Cardiac fibroblast (primary cell): ENCODE data around the gene ZNF423.
A peak's percentile ranks its signal among the peaks of the same experiment; 100 is the strongest.

Experiments used
- DNase-seq, 2 donors: peaks; one replicate each; pipeline versions ENCODE4 v3.0.0 to v3.0.0-alpha.2; 2010; ENCODE audit warnings: low read depth in 2 of 2
- H3K4me3 ChIP-seq, 2 donors: replicated peaks in 1 of 2; 1 replicate in 1 of 2; 2 replicates in 1 of 2; pipeline ENCODE4 v1.5.1; 2011; ENCODE audit warnings: low read depth in 2 of 2, low read length in 2 of 2, mild to moderate bottlenecking in 2 of 2, moderate library complexity in 1 of 2
- TF ChIP-seq, protein P1 (sequence below): IDR thresholded peaks from one replicate; pipeline ENCODE4 v1.5.1; 2011; ENCODE audit warnings: low read depth, mild to moderate bottlenecking, low read length, inconsistent platforms

Gene ZNF423

GRCh38 chr16:49640581-49640980 lies 215.3 kb downstream of the ZNF423 start:
- TF ChIP-seq, protein P1, sequence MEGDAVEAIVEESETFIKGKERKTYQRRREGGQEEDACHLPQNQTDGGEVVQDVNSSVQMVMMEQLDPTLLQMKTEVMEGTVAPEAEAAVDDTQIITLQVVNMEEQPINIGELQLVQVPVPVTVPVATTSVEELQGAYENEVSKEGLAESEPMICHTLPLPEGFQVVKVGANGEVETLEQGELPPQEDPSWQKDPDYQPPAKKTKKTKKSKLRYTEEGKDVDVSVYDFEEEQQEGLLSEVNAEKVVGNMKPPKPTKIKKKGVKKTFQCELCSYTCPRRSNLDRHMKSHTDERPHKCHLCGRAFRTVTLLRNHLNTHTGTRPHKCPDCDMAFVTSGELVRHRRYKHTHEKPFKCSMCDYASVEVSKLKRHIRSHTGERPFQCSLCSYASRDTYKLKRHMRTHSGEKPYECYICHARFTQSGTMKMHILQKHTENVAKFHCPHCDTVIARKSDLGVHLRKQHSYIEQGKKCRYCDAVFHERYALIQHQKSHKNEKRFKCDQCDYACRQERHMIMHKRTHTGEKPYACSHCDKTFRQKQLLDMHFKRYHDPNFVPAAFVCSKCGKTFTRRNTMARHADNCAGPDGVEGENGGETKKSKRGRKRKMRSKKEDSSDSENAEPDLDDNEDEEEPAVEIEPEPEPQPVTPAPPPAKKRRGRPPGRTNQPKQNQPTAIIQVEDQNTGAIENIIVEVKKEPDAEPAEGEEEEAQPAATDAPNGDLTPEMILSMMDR, result no peak
- no peak for DNase-seq
- H3K4me3 ChIP-seq, result no peak overlapping the region

DNA sequence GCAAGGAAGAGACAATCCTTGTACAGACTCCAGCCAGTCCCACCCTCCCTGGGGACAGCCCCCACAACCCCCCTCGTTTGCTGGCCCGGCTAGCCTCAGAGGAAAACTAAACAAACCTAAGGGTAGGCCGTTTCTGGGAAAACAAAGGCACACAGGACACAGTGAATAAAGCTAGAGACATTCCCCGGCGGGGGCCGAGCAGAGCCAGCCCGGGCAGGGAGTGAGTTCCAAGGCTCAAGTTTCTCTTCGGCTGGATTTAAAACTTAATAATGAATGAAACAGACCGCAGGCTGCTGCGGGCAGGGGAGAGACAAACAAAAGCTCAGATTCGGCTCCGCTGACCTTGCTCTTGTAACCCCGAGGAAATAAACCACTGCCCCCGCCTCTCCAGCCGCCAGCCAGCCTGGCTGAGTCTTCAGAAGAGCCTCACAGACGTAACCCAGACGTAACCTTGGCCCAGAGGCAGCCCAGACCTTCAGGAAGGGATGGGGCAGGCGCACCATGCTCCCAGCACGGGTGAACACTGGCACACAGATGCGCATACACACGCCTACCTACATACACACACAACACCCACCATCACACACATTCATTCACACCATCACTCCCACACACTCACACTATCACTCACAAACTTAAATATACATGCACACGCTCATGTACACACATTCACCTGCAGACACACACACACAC lies 216.0 kb downstream of the ZNF423 start:
- TF ChIP-seq, protein P1, result no peak
- peak overlapping the region in 1 of 2 donors; percentile 7 for H3K4me3 ChIP-seq

GRCh38 chr16:49638673-49639610 lies 217.0 kb downstream of the ZNF423 start:
- TF ChIP-seq, protein P1, result no peak
- no peak overlapping the region for H3K4me3 ChIP-seq
- DNase-seq, result peak; percentile 34 to 57

More for the DNA sequence above, 216.0 kb downstream of the ZNF423 start:
- DNase-seq, result peak; percentile 73 to 74

- no peak overlapping the region for H3K4me3 ChIP-seq
- no peak for DNase-seq
- TF ChIP-seq, protein P1, result no peak
These were observed 217.8 kb downstream of the ZNF423 start for GRCh38 chr16:49637933-49638672.

- DNase-seq, result no peak
- TF ChIP-seq, protein P1, result no peak
- no peak overlapping the region for H3K4me3 ChIP-seq
These were observed 218.4 kb downstream of the ZNF423 start for GRCh38 chr16:49637511-49637910.

- DNase-seq, result no peak
- no peak overlapping the region for H3K4me3 ChIP-seq
- TF ChIP-seq, protein P1, result no peak
These were observed 219.3 kb downstream of the ZNF423 start for GRCh38 chr16:49636608-49637007.
